ENCODE results near the gene CETP. TPM values are rescaled to one million over a fixed set of nuclear protein-coding genes. Genes with fewer than 3 reads are reported as not detected.
A peak's percentile ranks its signal among the peaks of the same experiment; 100 is the strongest.

CETP gene
- total and polyA plus RNA-seq, 2 of the 13 experiments (the other 11 are each of a cell fraction or from before 2014, with no cell fraction given): 0.31 to 9.8 TPM

GRCh38 chr16:56972403-56973293 lies 10.9 kb downstream of the CETP start (continued):
- TF ChIP-seq, protein P1, sequence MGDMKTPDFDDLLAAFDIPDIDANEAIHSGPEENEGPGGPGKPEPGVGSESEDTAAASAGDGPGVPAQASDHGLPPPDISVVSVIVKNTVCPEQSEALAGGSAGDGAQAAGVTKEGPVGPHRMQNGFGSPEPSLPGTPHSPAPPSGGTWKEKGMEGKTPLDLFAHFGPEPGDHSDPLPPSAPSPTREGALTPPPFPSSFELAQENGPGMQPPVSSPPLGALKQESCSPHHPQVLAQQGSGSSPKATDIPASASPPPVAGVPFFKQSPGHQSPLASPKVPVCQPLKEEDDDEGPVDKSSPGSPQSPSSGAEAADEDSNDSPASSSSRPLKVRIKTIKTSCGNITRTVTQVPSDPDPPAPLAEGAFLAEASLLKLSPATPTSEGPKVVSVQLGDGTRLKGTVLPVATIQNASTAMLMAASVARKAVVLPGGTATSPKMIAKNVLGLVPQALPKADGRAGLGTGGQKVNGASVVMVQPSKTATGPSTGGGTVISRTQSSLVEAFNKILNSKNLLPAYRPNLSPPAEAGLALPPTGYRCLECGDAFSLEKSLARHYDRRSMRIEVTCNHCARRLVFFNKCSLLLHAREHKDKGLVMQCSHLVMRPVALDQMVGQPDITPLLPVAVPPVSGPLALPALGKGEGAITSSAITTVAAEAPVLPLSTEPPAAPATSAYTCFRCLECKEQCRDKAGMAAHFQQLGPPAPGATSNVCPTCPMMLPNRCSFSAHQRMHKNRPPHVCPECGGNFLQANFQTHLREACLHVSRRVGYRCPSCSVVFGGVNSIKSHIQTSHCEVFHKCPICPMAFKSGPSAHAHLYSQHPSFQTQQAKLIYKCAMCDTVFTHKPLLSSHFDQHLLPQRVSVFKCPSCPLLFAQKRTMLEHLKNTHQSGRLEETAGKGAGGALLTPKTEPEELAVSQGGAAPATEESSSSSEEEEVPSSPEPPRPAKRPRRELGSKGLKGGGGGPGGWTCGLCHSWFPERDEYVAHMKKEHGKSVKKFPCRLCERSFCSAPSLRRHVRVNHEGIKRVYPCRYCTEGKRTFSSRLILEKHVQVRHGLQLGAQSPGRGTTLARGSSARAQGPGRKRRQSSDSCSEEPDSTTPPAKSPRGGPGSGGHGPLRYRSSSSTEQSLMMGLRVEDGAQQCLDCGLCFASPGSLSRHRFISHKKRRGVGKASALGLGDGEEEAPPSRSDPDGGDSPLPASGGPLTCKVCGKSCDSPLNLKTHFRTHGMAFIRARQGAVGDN (CRISPR knock-in tag; IDR thresholded peaks at IDR 0.05): peak; percentile 82
- no peak for TF ChIP-seq ZNF503 (CRISPR knock-in tag; IDR thresholded peaks at IDR 0.05)
- no peak for TF ChIP-seq SRSF1 (optimal IDR thresholded peaks at IDR 0.05; ENCODE audit: low read depth, low read length)
- TF ChIP-seq, protein P2, sequence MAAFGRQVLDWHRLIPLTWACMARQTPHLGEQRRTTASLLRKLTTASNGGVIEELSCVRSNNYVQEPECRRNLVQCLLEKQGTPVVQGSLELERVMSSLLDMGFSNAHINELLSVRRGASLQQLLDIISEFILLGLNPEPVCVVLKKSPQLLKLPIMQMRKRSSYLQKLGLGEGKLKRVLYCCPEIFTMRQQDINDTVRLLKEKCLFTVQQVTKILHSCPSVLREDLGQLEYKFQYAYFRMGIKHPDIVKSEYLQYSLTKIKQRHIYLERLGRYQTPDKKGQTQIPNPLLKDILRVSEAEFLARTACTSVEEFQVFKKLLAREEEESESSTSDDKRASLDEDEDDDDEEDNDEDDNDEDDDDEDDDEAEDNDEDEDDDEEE (CRISPR knock-in tag; IDR thresholded peaks at IDR 0.05): no peak; the same call in 1 of the 2 replicates
- no peak for TF ChIP-seq HES4 (CRISPR knock-in tag; IDR thresholded peaks at IDR 0.05; ENCODE audit: borderline replicate concordance)
- TF ChIP-seq THAP11 (CRISPR knock-in tag; IDR thresholded peaks at IDR 0.05): no peak
- no peak for TF ChIP-seq NCOA2 (CRISPR knock-in tag; IDR thresholded peaks at IDR 0.05)
- TF ChIP-seq, protein P3, sequence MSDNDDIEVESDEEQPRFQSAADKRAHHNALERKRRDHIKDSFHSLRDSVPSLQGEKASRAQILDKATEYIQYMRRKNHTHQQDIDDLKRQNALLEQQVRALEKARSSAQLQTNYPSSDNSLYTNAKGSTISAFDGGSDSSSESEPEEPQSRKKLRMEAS (IDR thresholded peaks at IDR 0.05): peak; percentile 73
- peak; percentile 13; the same call in 1 of the 2 replicates for TF ChIP-seq DMAP1 (CRISPR knock-in tag; IDR thresholded peaks at IDR 0.05)
- no peak; the same call in 1 of the 2 replicates for TF ChIP-seq ATF7 (IDR thresholded peaks at IDR 0.05)
- TF ChIP-seq ATF7 (CRISPR knock-in tag; IDR thresholded peaks at IDR 0.05): 0 out of 2 replicates have a peak, but pooled peaks have one; percentile 14
- 0 out of 2 replicates have a peak, but pooled peaks have one; percentile 27 for TF ChIP-seq ZNF431 (CRISPR knock-in tag; IDR thresholded peaks at IDR 0.05; ENCODE audit: borderline replicate concordance, low read depth)
- TF ChIP-seq ZNF441 (CRISPR knock-in tag; IDR thresholded peaks at IDR 0.05; ENCODE audit: borderline replicate concordance): no peak
- TF ChIP-seq, protein P4, sequence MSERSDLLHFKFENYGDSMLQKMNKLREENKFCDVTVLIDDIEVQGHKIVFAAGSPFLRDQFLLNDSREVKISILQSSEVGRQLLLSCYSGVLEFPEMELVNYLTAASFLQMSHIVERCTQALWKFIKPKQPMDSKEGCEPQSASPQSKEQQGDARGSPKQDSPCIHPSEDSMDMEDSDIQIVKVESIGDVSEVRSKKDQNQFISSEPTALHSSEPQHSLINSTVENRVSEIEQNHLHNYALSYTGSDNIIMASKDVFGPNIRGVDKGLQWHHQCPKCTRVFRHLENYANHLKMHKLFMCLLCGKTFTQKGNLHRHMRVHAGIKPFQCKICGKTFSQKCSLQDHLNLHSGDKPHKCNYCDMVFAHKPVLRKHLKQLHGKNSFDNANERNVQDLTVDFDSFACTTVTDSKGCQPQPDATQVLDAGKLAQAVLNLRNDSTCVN (CRISPR knock-in tag; IDR thresholded peaks at IDR 0.05; ENCODE audit: borderline replicate concordance): no peak
- TF ChIP-seq TBL1XR1 (IDR thresholded peaks at IDR 0.05; ENCODE audit: borderline replicate concordance, low read length, partially characterized antibody): no peak
- no peak for TF ChIP-seq ZC3H4 (CRISPR knock-in tag; IDR thresholded peaks at IDR 0.05; ENCODE audit: borderline replicate concordance)
- no peak for TF ChIP-seq MIER3 (CRISPR knock-in tag; IDR thresholded peaks at IDR 0.05; ENCODE audit: borderline replicate concordance)
- no peak for TF ChIP-seq UBTF (CRISPR knock-in tag; IDR thresholded peaks at IDR 0.05)
